ENCODE measurements around the gene GAS7. TPM values are rescaled to one million over a fixed set of nuclear protein-coding genes. Genes with fewer than 3 reads are reported as not detected.

GAS7 gene
- polyA plus RNA-seq, 1 donor (not counting 4 experiments of a cell fraction or from before 2014, with no cell fraction given): 0.10 TPM

DNA sequence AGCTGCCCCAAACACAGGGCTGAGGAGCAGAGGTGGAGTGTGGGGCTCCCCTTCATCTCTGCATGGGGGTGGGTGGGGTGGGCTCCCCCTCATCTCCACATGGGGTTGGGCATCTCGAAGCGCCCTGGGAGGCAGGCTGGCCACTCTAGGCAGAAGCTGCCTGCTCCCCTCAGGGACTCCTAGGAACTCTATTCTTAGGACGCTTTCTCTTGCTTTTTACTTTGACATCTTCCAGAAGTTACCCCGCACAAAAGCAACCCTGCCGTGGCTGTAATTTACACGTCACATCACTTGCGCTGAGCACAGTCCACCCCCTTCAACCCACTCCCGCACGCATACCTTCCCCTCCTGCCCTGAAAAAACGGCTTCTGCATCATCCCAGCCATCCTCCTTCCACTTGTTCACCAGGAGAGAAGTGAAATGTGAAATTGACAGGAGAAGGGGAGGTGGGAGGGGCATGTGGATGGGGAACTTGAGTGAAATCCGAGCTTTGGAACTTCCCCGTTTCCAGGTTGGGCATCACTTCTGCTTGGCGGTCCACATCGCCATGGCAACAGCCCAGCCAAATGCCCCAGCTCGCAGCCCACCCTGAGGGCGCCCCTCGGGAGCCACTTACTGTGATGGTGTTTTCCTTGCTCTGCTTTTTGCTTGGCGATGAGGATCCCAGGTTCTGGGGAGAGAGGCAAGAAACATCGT is 239.7 kb downstream of the GAS7 start:
- no peak for DNase-seq (ENCODE audit: low read depth, low spot score)
- Histone ChIP-seq H3K36me3 (ENCODE audit: control insufficient read depth in 2 of 2, extremely low read depth in 1 of 2, insufficient read depth in 2 of 2, low read length in 2 of 2) (no peaks in the 10 kb centered on the region), H3K4me2 (ENCODE audit: control insufficient read depth, extremely low read depth, insufficient read depth, low read depth, low read length) (no peak overlapping the region), H3K27me3 (ENCODE audit: control insufficient read depth, extremely low read depth, insufficient read depth, low read length) (peaks cover 18% of the 10 kb centered on the region), H4K20me1 (ENCODE audit: control insufficient read depth, extremely low read depth, insufficient read depth, low read length) (no peaks in the 10 kb centered on the region), H3K4me1 (ENCODE audit: control insufficient read depth, extremely low read depth, insufficient read depth, low read length) (no peaks in the 10 kb centered on the region), H3K79me2 (ENCODE audit: control insufficient read depth, insufficient read depth, low read length) (no peaks in the 10 kb centered on the region), H3K4me3 (ENCODE audit: control insufficient read depth in 2 of 3, extremely low read depth in 1 of 3, insufficient read depth in 2 of 3, low read depth in 1 of 3, low read length in 3 of 3) (no peak overlapping the region), H3K9ac (ENCODE audit: control insufficient read depth, extremely low read depth, insufficient read depth, low read length) (no peak overlapping the region), H3K9me3 (ENCODE audit: control insufficient read depth, low read depth, low read length) (no peaks in the 10 kb centered on the region), H2AFZ (ENCODE audit: control insufficient read depth, low read length) (no peak overlapping the region), H3K27ac (ENCODE audit: control insufficient read depth, insufficient read depth, low read length) (no peak overlapping the region), H3K9me1 (ENCODE audit: control insufficient read depth, extremely low read depth, insufficient read depth, low read length) (no peaks in the 10 kb centered on the region)
- no peak for TF ChIP-seq EZH2 (IDR thresholded peaks at IDR 0.05; ENCODE audit: low read length)
- TF ChIP-seq, protein P1, sequence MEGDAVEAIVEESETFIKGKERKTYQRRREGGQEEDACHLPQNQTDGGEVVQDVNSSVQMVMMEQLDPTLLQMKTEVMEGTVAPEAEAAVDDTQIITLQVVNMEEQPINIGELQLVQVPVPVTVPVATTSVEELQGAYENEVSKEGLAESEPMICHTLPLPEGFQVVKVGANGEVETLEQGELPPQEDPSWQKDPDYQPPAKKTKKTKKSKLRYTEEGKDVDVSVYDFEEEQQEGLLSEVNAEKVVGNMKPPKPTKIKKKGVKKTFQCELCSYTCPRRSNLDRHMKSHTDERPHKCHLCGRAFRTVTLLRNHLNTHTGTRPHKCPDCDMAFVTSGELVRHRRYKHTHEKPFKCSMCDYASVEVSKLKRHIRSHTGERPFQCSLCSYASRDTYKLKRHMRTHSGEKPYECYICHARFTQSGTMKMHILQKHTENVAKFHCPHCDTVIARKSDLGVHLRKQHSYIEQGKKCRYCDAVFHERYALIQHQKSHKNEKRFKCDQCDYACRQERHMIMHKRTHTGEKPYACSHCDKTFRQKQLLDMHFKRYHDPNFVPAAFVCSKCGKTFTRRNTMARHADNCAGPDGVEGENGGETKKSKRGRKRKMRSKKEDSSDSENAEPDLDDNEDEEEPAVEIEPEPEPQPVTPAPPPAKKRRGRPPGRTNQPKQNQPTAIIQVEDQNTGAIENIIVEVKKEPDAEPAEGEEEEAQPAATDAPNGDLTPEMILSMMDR (optimal IDR thresholded peaks at IDR 0.05 in 1 of 3, IDR thresholded peaks at IDR 0.05 in 1 of 3, conservative IDR thresholded peaks at IDR 0.05 in 1 of 3; ENCODE audit: extremely low read depth in 1 of 3, insufficient read depth in 2 of 3, low read length in 3 of 3): no peak
- dilution Hi-C loops (cut with MboI; ENCODE audit: extremely low pct_ligation_motif_present, low sequenced_read_pairs): no loop called here
- FAIRE-seq: no peak

DNA sequence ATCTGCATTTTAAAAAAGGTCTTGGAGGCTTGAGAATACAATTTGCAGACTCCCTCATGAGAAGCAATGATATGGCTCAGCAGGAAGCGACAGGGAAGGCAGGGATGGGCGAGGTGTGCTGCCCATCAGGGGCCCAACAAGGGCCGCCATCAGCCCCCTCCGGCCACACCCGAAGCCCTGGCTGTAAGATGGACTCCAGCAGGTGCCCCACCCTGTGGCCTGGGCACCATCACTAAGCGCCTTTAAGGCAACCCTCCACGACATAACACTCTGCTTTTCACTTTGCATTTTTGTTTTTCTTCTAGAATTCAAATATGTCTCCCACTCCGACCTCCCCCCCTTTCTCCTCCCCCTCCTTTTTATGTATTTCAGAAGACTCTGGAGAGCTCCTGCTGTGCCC is 241.2 kb downstream of the GAS7 start:
- Histone ChIP-seq H3K4me1 (ENCODE audit: control insufficient read depth, extremely low read depth, insufficient read depth, low read length) (no peaks in the 10 kb centered on the region), H3K36me3 (ENCODE audit: control insufficient read depth in 2 of 2, extremely low read depth in 1 of 2, insufficient read depth in 2 of 2, low read length in 2 of 2) (no peaks in the 10 kb centered on the region), H2AFZ (ENCODE audit: control insufficient read depth, low read length) (no peak overlapping the region), H3K9ac (ENCODE audit: control insufficient read depth, extremely low read depth, insufficient read depth, low read length) (no peak overlapping the region), H3K27ac (ENCODE audit: control insufficient read depth, insufficient read depth, low read length) (no peak overlapping the region), H3K9me3 (ENCODE audit: control insufficient read depth, low read depth, low read length) (no peaks in the 10 kb centered on the region), H4K20me1 (ENCODE audit: control insufficient read depth, extremely low read depth, insufficient read depth, low read length) (no peaks in the 10 kb centered on the region), H3K4me2 (ENCODE audit: control insufficient read depth, extremely low read depth, insufficient read depth, low read depth, low read length) (no peak overlapping the region), H3K79me2 (ENCODE audit: control insufficient read depth, insufficient read depth, low read length) (no peaks in the 10 kb centered on the region), H3K27me3 (ENCODE audit: control insufficient read depth, extremely low read depth, insufficient read depth, low read length) (peaks cover 18% of the 10 kb centered on the region), H3K9me1 (ENCODE audit: control insufficient read depth, extremely low read depth, insufficient read depth, low read length) (no peaks in the 10 kb centered on the region), H3K4me3 (ENCODE audit: control insufficient read depth in 2 of 3, extremely low read depth in 1 of 3, insufficient read depth in 2 of 3, low read depth in 1 of 3, low read length in 3 of 3) (no peak overlapping the region)
- TF ChIP-seq, protein P1 (optimal IDR thresholded peaks at IDR 0.05 in 1 of 3, IDR thresholded peaks at IDR 0.05 in 1 of 3, conservative IDR thresholded peaks at IDR 0.05 in 1 of 3; ENCODE audit: extremely low read depth in 1 of 3, insufficient read depth in 2 of 3, low read length in 3 of 3): no peak
- TF ChIP-seq EZH2 (IDR thresholded peaks at IDR 0.05; ENCODE audit: low read length): no peak
- FAIRE-seq (no peak), DNase-seq (ENCODE audit: low read depth, low spot score) (no peak)
- dilution Hi-C loops (cut with MboI; ENCODE audit: extremely low pct_ligation_motif_present, low sequenced_read_pairs): no loop called here

All from keratinocyte (primary cell).